Mesenchymal stem cell (in vitro differentiated cells and primary cell): ENCODE data around the gene A1BG.

Experiments
- DNase-seq: peaks from one replicate; pipeline ENCODE4 v3.0.0-alpha.2; 2013
- H2AFZ ChIP-seq: one replicate; pipeline ENCODE4 v1.6.1; 2013; ENCODE audit warnings: low read depth, mild to moderate bottlenecking, control low read depth, inconsistent platforms, low read length, moderate library complexity
- H2AK5ac ChIP-seq: 2 replicates; pipeline ENCODE4 v1.6.1; 2013; ENCODE audit warnings: low read length, moderate library complexity, mild to moderate bottlenecking, inconsistent platforms; ENCODE audit not compliant: severe bottlenecking
- H2BK120ac ChIP-seq: one replicate; pipeline ENCODE4 v1.6.1; 2013; ENCODE audit warnings: low read depth, mild to moderate bottlenecking, inconsistent platforms, low read length, moderate library complexity
- H2BK12ac ChIP-seq, 2 experiments: one replicate each; pipeline ENCODE4 v1.6.1; 2013; ENCODE audit warnings: inconsistent platforms in 2 of 2, low read length in 2 of 2, mild to moderate bottlenecking in 2 of 2, moderate library complexity in 2 of 2, control low read depth in 1 of 2
- H2BK15ac ChIP-seq: one replicate; pipeline ENCODE4 v1.6.1; 2013; ENCODE audit warnings: mild to moderate bottlenecking, low read depth, inconsistent platforms; ENCODE audit not compliant: poor library complexity, severe bottlenecking
- H2BK5ac ChIP-seq: 2 replicates; pipeline ENCODE4 v1.6.1; 2013; ENCODE audit warnings: low read depth, mild to moderate bottlenecking, low read length, control low read depth, inconsistent platforms; ENCODE audit not compliant: poor library complexity, severe bottlenecking
- H3K14ac ChIP-seq, 2 experiments: one replicate each; pipeline ENCODE4 v1.6.1; 2013; ENCODE audit warnings: inconsistent platforms in 2 of 2, low read length in 2 of 2, control low read depth in 1 of 2, mild to moderate bottlenecking in 1 of 2, moderate library complexity in 1 of 2
- H3K18ac ChIP-seq, 2 experiments: one replicate each; pipeline ENCODE4 v1.6.1; 2013; ENCODE audit warnings: inconsistent platforms in 2 of 2, low read length in 2 of 2, control low read depth in 1 of 2, low read depth in 1 of 2, mild to moderate bottlenecking in 1 of 2
- H3K23ac ChIP-seq, 2 experiments: one replicate each; pipeline ENCODE4 v1.6.1; 2013; ENCODE audit warnings: inconsistent platforms in 2 of 2, low read length in 2 of 2, mild to moderate bottlenecking in 2 of 2, moderate library complexity in 2 of 2, control low read depth in 1 of 2
- H3K27ac ChIP-seq: 2 replicates; pipeline ENCODE4 v1.5.1; 2013; ENCODE audit warnings: mild to moderate bottlenecking, moderate library complexity, low read length, control low read depth, inconsistent platforms; ENCODE audit not compliant: poor library complexity, severe bottlenecking
- H3K27me3 ChIP-seq, 2 experiments: 2 replicates each; pipeline versions ENCODE4 v1.6.1 to v1.7.0; 2013; ENCODE audit warnings: low read length in 2 of 2, mild to moderate bottlenecking in 2 of 2, moderate library complexity in 2 of 2, control low read depth in 1 of 2, inconsistent platforms in 1 of 2; ENCODE audit not compliant: control insufficient read depth in 1 of 2, insufficient read depth in 1 of 2
- H3K36me3 ChIP-seq, 2 experiments: 2 replicates each; pipeline versions ENCODE4 v1.6.1 to v1.7.0; 2013; ENCODE audit warnings: low read length in 2 of 2, control low read depth in 1 of 2, inconsistent platforms in 1 of 2, low read depth in 1 of 2, mild to moderate bottlenecking in 1 of 2; ENCODE audit not compliant: insufficient read depth in 2 of 2, control insufficient read depth in 1 of 2
- H3K4ac ChIP-seq, 2 experiments: one replicate each; pipeline ENCODE4 v1.6.1; 2013; ENCODE audit warnings: inconsistent platforms in 2 of 2, low read length in 2 of 2, mild to moderate bottlenecking in 2 of 2, moderate library complexity in 2 of 2, control low read depth in 1 of 2, low read depth in 1 of 2
- H3K4me1 ChIP-seq: 2 replicates; pipeline ENCODE4 v1.6.1; 2013; ENCODE audit warnings: low read depth, low read length, control low read depth; ENCODE audit not compliant: control insufficient read depth, insufficient read depth
- H3K4me2 ChIP-seq: 2 replicates; pipeline ENCODE4 v1.6.1; 2013; ENCODE audit warnings: low read length, mild to moderate bottlenecking, inconsistent platforms; ENCODE audit not compliant: poor library complexity, severe bottlenecking
- H3K4me3 ChIP-seq, 2 experiments: 2 replicates each; pipeline versions ENCODE4 v1.5.1 to v1.7.0; 2013; ENCODE audit warnings: low read length in 2 of 2, mild to moderate bottlenecking in 2 of 2, control low read depth in 1 of 2, low read depth in 1 of 2; ENCODE audit not compliant: insufficient read depth in 1 of 2
- H3K79me1 ChIP-seq: replicated peaks from 2 replicates; pipeline ENCODE4 v1.6.1; 2013; ENCODE audit warnings: mild to moderate bottlenecking, control low read depth, low read length, inconsistent platforms; ENCODE audit not compliant: poor library complexity, severe bottlenecking
- H3K9ac ChIP-seq: 2 replicates; pipeline ENCODE4 v1.7.0; 2013; ENCODE audit warnings: mild to moderate bottlenecking, low read length, moderate library complexity
- H3K9me3 ChIP-seq: 2 replicates; pipeline ENCODE4 v1.7.0; 2013; ENCODE audit warnings: mild to moderate bottlenecking, low read length; ENCODE audit not compliant: control insufficient read depth
- H4K8ac ChIP-seq: one replicate; pipeline ENCODE4 v1.6.1; 2013; ENCODE audit warnings: inconsistent platforms, mild to moderate bottlenecking, low read length, moderate library complexity
- H4K91ac ChIP-seq: one replicate; pipeline ENCODE4 v1.6.1; 2013; ENCODE audit warnings: mild to moderate bottlenecking, low read length, inconsistent platforms
- WGBS: methylation state at CpG from one replicate; pipeline ENCODE4 v1.1.7; 2013; ENCODE audit warnings: mixed read lengths; 5-methylcytosine and 5-hydroxymethylcytosine counted together

The A1BG gene

GRCh38 chr19:58346961-58347929 lies 6.0 kb downstream of the A1BG start:
- H2BK5ac ChIP-seq: peak overlapping the region; percentile 24
- DNase-seq: peak; percentile 78

GRCh38 chr19:58345558-58345957 lies 7.7 kb downstream of the A1BG start:
- H2BK5ac ChIP-seq: no peak overlapping the region
- H3K4me3 ChIP-seq: no peak overlapping the region
- H3K9ac ChIP-seq: no peak overlapping the region
- H2BK12ac ChIP-seq: no peak overlapping the region
- H3K23ac ChIP-seq: no peak overlapping the region
- DNase-seq: peak; percentile 15
- H3K4ac ChIP-seq: no peak overlapping the region
- H3K27ac ChIP-seq: no peak overlapping the region
- no peak overlapping the region for H2AFZ ChIP-seq
- H3K36me3 ChIP-seq: peaks cover 16 to 21% of the 10 kb centered on the region in 2 experiments
- no peak overlapping the region for H3K18ac ChIP-seq
- no peak overlapping the region for H2BK120ac ChIP-seq
- no peak overlapping the region for H3K4me2 ChIP-seq
- H4K8ac ChIP-seq: no peak overlapping the region
- H3K4me1 ChIP-seq: peaks cover 10% of the 10 kb centered on the region
- no peak overlapping the region for H2AK5ac ChIP-seq
- no peaks in the 10 kb centered on the region for H3K9me3 ChIP-seq
- peaks cover 27% of the 10 kb centered on the region for H3K79me1 ChIP-seq
- H2BK15ac ChIP-seq: no peak overlapping the region
- no peaks in the 10 kb centered on the region for H3K27me3 ChIP-seq
- WGBS: 93% methylated on average over 4 of the region's 5 CpGs
- no peak overlapping the region for H3K14ac ChIP-seq
- no peak overlapping the region for H4K91ac ChIP-seq

More at GRCh38 chr19:58346961-58347929, 6.0 kb downstream of the A1BG start:
- 1% methylated on average over 70 of the region's 82 CpGs for WGBS
- H2BK12ac ChIP-seq: peak overlapping the region in 1 of 2 experiments; percentile 48
- no peak overlapping the region for H2AK5ac ChIP-seq
- H4K8ac ChIP-seq: peak overlapping the region; percentile 73
- peak overlapping the region; percentile 81 to 98 for H3K4ac ChIP-seq
- peak overlapping the region; percentile 84 for H2AFZ ChIP-seq
- H2BK15ac ChIP-seq: peak overlapping the region; percentile 77
- peaks cover 31% of the 10 kb centered on the region for H3K79me1 ChIP-seq
- peak overlapping the region; percentile 87 for H3K9ac ChIP-seq
- H3K27ac ChIP-seq: peak overlapping the region; percentile 71
- peak overlapping the region; percentile 88 for H4K91ac ChIP-seq
- peak overlapping the region; percentile 88 to 90 for H3K4me3 ChIP-seq
- peaks cover 10% of the 10 kb centered on the region for H3K4me1 ChIP-seq
- peak overlapping the region in 1 of 2 experiments; percentile 66 for H3K23ac ChIP-seq
- peak overlapping the region in 1 of 2 experiments; percentile 93 for H3K14ac ChIP-seq
- H2BK120ac ChIP-seq: no peak overlapping the region
- peak overlapping the region; percentile 84 for H3K4me2 ChIP-seq
- H3K36me3 ChIP-seq: peaks cover 4 to 27% of the 10 kb centered on the region in 2 experiments
- no peaks in the 10 kb centered on the region for H3K27me3 ChIP-seq
- H3K18ac ChIP-seq: peak overlapping the region; percentile 94 to 95
- H3K9me3 ChIP-seq: no peaks in the 10 kb centered on the region

- 87% methylated on average over 30 of the region's 30 CpGs for WGBS
- DNase-seq: no peak
- no peaks in the 10 kb centered on the region for H3K27me3 ChIP-seq
- no peak overlapping the region for H3K4ac ChIP-seq
- H3K36me3 ChIP-seq: peaks cover 62 to 70% of the 10 kb centered on the region in 2 experiments
- no peak overlapping the region for H2BK120ac ChIP-seq
- no peak overlapping the region for H2BK12ac ChIP-seq
- H2AFZ ChIP-seq: no peak overlapping the region
- H3K4me1 ChIP-seq: no peaks in the 10 kb centered on the region
- H3K4me2 ChIP-seq: no peak overlapping the region
- no peak overlapping the region for H3K4me3 ChIP-seq
- H3K79me1 ChIP-seq: peaks cover 44% of the 10 kb centered on the region
- H3K9ac ChIP-seq: no peak overlapping the region
- H4K91ac ChIP-seq: no peak overlapping the region
- no peak overlapping the region for H2BK5ac ChIP-seq
- H3K18ac ChIP-seq: no peak overlapping the region
- H3K9me3 ChIP-seq: peaks cover 14% of the 10 kb centered on the region
- no peak overlapping the region for H2AK5ac ChIP-seq
- H2BK15ac ChIP-seq: no peak overlapping the region
- H3K23ac ChIP-seq: no peak overlapping the region
- H3K27ac ChIP-seq: no peak overlapping the region
- H4K8ac ChIP-seq: no peak overlapping the region
- H3K14ac ChIP-seq: no peak overlapping the region
Observed at GRCh38 chr19:58338825-58339558, 14.3 kb downstream of the A1BG start.

- no peak overlapping the region for H3K9ac ChIP-seq
- H2BK120ac ChIP-seq: no peak overlapping the region
- no peak overlapping the region for H2BK5ac ChIP-seq
- H3K14ac ChIP-seq: no peak overlapping the region
- no peaks in the 10 kb centered on the region for H3K4me1 ChIP-seq
- H2BK15ac ChIP-seq: no peak overlapping the region
- H3K23ac ChIP-seq: no peak overlapping the region
- no peaks in the 10 kb centered on the region for H3K27me3 ChIP-seq
- no peak overlapping the region for H4K91ac ChIP-seq
- no peak overlapping the region for H2BK12ac ChIP-seq
- no peak overlapping the region for H3K27ac ChIP-seq
- peaks cover 14% of the 10 kb centered on the region for H3K9me3 ChIP-seq
- H3K4ac ChIP-seq: no peak overlapping the region
- 99% methylated on average over 11 of the region's 11 CpGs for WGBS
- peaks cover 62 to 70% of the 10 kb centered on the region in 2 experiments for H3K36me3 ChIP-seq
- no peak overlapping the region for H4K8ac ChIP-seq
- no peak overlapping the region for H2AFZ ChIP-seq
- no peak overlapping the region for H3K4me2 ChIP-seq
- no peak overlapping the region for H3K18ac ChIP-seq
- H3K79me1 ChIP-seq: peaks cover 44% of the 10 kb centered on the region
- H2AK5ac ChIP-seq: no peak overlapping the region
- H3K4me3 ChIP-seq: no peak overlapping the region
- DNase-seq: no peak
Observed at GRCh38 chr19:58338336-58338735, 15.0 kb downstream of the A1BG start.
